Fibroblast of lung (primary cell): ENCODE results near the gene CHRD. TPM values are rescaled to one million over a fixed set of nuclear protein-coding genes. Genes with fewer than 3 reads are reported as not detected.

Experiments used
- DNase-seq, 2 donors: peaks; one replicate each; pipeline versions ENCODE4 v3.0.0 to v3.0.0-alpha.2; 2010; ENCODE audit warnings: low read depth in 2 of 2
- H2AFZ ChIP-seq: 2 replicates; pipeline ENCODE4 v1.5.1; 2012; ENCODE audit warnings: low read length, control low read depth, inconsistent platforms
- H3K27ac ChIP-seq: 2 replicates; pipeline ENCODE4 v1.5.1; 2011; ENCODE audit warnings: low read length, control low read depth; ENCODE audit not compliant: insufficient read depth
- H3K27me3 ChIP-seq: 2 replicates; pipeline ENCODE4 v1.5.1; 2011; ENCODE audit warnings: mild to moderate bottlenecking, low read length; ENCODE audit not compliant: control insufficient read depth, insufficient read depth
- H3K36me3 ChIP-seq: 2 replicates; pipeline ENCODE4 v1.5.1; 2011; ENCODE audit warnings: low read length; ENCODE audit not compliant: control insufficient read depth, insufficient read depth
- H3K4me1 ChIP-seq: 2 replicates; pipeline ENCODE4 v1.5.1; 2011; ENCODE audit warnings: low read length; ENCODE audit not compliant: control insufficient read depth, insufficient read depth; ENCODE audit errors: extremely low read depth
- H3K4me2 ChIP-seq: 2 replicates; pipeline ENCODE4 v1.5.1; 2011; ENCODE audit warnings: low read length, control low read depth; ENCODE audit not compliant: insufficient read depth; ENCODE audit errors: extremely low read depth
- H3K4me3 ChIP-seq, 4 experiments: fragments of 200-600 bp in 1 of 4; sonication (generic) in 1 of 4; replicated peaks in 1 of 4; 2 replicates each; pipeline ENCODE4 v1.5.1; 2011 to 2016; ENCODE audit warnings: low read length in 4 of 4, low read depth in 3 of 4, mild to moderate bottlenecking in 3 of 4, control low read depth in 2 of 4, inconsistent platforms in 1 of 4, mixed read lengths in 1 of 4; ENCODE audit not compliant: insufficient read depth in 1 of 4; ENCODE audit errors: control extremely low read depth in 1 of 4
- H3K79me2 ChIP-seq: 2 replicates; pipeline ENCODE4 v1.5.1; 2012; ENCODE audit warnings: mild to moderate bottlenecking, low read length, inconsistent platforms; ENCODE audit not compliant: control insufficient read depth, insufficient read depth
- H3K9ac ChIP-seq: 2 replicates; pipeline ENCODE4 v1.5.1; 2011; ENCODE audit warnings: mild to moderate bottlenecking, low read length, control low read depth; ENCODE audit not compliant: insufficient read depth
- H3K9me3 ChIP-seq: 2 replicates; pipeline ENCODE4 v1.5.1; 2012; ENCODE audit warnings: low read depth, low read length; ENCODE audit not compliant: control insufficient read depth, insufficient read depth
- H4K20me1 ChIP-seq: 2 replicates; pipeline ENCODE4 v1.5.1; 2011; ENCODE audit warnings: low read length; ENCODE audit not compliant: control insufficient read depth, insufficient read depth; ENCODE audit errors: extremely low read depth
- CTCF ChIP-seq, 2 donors: IDR thresholded peaks in 1 of 2; conservative IDR thresholded peaks in 1 of 2; 1 replicate in 1 of 2; 2 replicates in 1 of 2; pipeline ENCODE4 v1.5.1; 2011 to 2012; ENCODE audit warnings: low read length in 2 of 2, control low read depth in 1 of 2, inconsistent platforms in 1 of 2, low read depth in 1 of 2, mild to moderate bottlenecking in 1 of 2
- EZH2 ChIP-seq: IDR thresholded peaks from 2 replicates; pipeline ENCODE4 v1.5.1; 2012; ENCODE audit warnings: low read length, control low read depth, mild to moderate bottlenecking; ENCODE audit errors: missing control alignments
- polyA plus RNA-seq, 2 donors: library from polyadenylated mRNA; depleted of rRNA in 1 of 2; stranded (reverse) in 1 of 2; unstranded in 1 of 2; fragments of >200 nt; gene quantifications; 2 replicates each; pipeline ENCODE4 v1.2.1, GENCODE V29; 2011 to 2012; ENCODE audit warnings: missing spikeins in 1 of 2
- total RNA-seq: library from RNA; depleted of rRNA; stranded (reverse); fragments of >200 nt; gene quantifications from 2 replicates; pipeline ENCODE4 v1.2.1, GENCODE V29; 2014

The CHRD gene
- total and polyA plus RNA-seq, 2 donors (not counting 1 experiment from before 2014, with no cell fraction given): 1.3 to 4.8 TPM

GRCh38 chr3:184362668-184363546 is 16.9 kb upstream of the CHRD start:
- DNase-seq: peak; percentile 95 to 98
- Histone ChIP-seq H3K4me1 (peaks cover 7% of the 10 kb centered on the region), H3K79me2 (peaks cover 16% of the 10 kb centered on the region), H4K20me1 (no peaks in the 10 kb centered on the region), H3K9me3 (no peaks in the 10 kb centered on the region), H3K4me2 (peak overlapping the region; percentile 71), H3K4me3 (peak overlapping the region; percentile 84 to 93 (median 86)), H2AFZ (peak overlapping the region; percentile 90), H3K36me3 (peaks cover 6% of the 10 kb centered on the region), H3K9ac (peak overlapping the region; percentile 96), H3K27me3 (no peaks in the 10 kb centered on the region), H3K27ac (peak overlapping the region; percentile 97)
- TF ChIP-seq EZH2 (no peak), CTCF (conservative IDR thresholded peaks at IDR 0.05 in 1 of 2, IDR thresholded peaks at IDR 0.05 in 1 of 2; ENCODE audit: low read depth in 1 of 2, low read length in 2 of 2) (peak; percentile 51 to 73)

- no peak for TF ChIP-seq EZH2
- Histone ChIP-seq H3K9me3 (no peaks in the 10 kb centered on the region), H3K79me2 (peaks cover 13% of the 10 kb centered on the region), H3K4me2 (peak overlapping the region; percentile 27), H2AFZ (no peak overlapping the region), H3K27me3 (no peaks in the 10 kb centered on the region), H3K36me3 (peaks cover 10% of the 10 kb centered on the region), H3K27ac (no peak overlapping the region), H3K4me3 (no peak overlapping the region), H3K9ac (no peak overlapping the region), H3K4me1 (peaks cover 5% of the 10 kb centered on the region), H4K20me1 (no peaks in the 10 kb centered on the region)
- DNase-seq: peak; percentile 36 to 67
These were observed 13.1 kb upstream of the CHRD start for GRCh38 chr3:184366619-184367289.

- Histone ChIP-seq H3K27ac (no peak overlapping the region), H4K20me1 (no peaks in the 10 kb centered on the region), H3K4me3 (no peak overlapping the region), H3K9ac (no peak overlapping the region), H3K4me1 (peaks cover 5% of the 10 kb centered on the region), H3K36me3 (peaks cover 10% of the 10 kb centered on the region), H3K4me2 (no peak overlapping the region), H3K79me2 (peaks cover 13% of the 10 kb centered on the region), H3K9me3 (no peaks in the 10 kb centered on the region), H2AFZ (no peak overlapping the region), H3K27me3 (no peaks in the 10 kb centered on the region)
- no peak for DNase-seq
- TF ChIP-seq CTCF (conservative IDR thresholded peaks at IDR 0.05 in 1 of 2, IDR thresholded peaks at IDR 0.05 in 1 of 2; ENCODE audit: low read depth in 1 of 2, low read length in 2 of 2) (no peak), EZH2 (no peak)
These were observed 11.7 kb upstream of the CHRD start for GRCh38 chr3:184368116-184368515.
